K562 (cell line): ENCODE measurements around the gene ACBD3. TPM values are rescaled to one million over a fixed set of nuclear protein-coding genes. Genes with fewer than 3 reads are reported as not detected.

Source experiments
- ATAC-seq: fragments of 200-7000 bp; cut with Tn5 transposase; 3 replicates; pipeline ENCODE4 v1.9.1; 2020; ENCODE audit warnings: moderate library complexity
- BruUV-seq: library from RNA; stranded (reverse); fragments of 400-500 nt; replicated peaks from 2 replicates; lab custom pipeline; 2021; lab: Mats Ljungman, UMichigan
- CTCF ChIA-PET: fragments of 300-600 bp; formaldehyde crosslinking; extraction: SDS; loops from one replicate; lab custom pipeline; 2021; ENCODE audit warnings: low intra/inter-chr PET ratio; lab: Yijun Ruan, JAX
- POLR2A ChIA-PET: fragments of 300-600, 350-650 bp; sonication (Branson Sonifier 250); formaldehyde crosslinking; extraction: SDS; loops from one replicate; lab custom pipeline; 2021; ENCODE audit warnings: antibody characterized with exemption, inconsistent platforms; lab: Yijun Ruan, JAX
- DNase-seq, 4 experiments: peaks; one replicate each; pipeline versions ENCODE4 v3.0.0 to v3.0.0-alpha.2; 2011 to 2018; ENCODE audit warnings: low spot score in 3 of 4, mixed read lengths in 3 of 4; ENCODE audit errors: extremely low read depth in 1 of 4
- FAIRE-seq: peaks from 2 replicates; lab custom pipeline; 2011; peaks lifted over from hg19 to GRCh38; lab: Jason Lieb, UNC
- H2AFZ ChIP-seq: 2 replicates; pipeline ENCODE4 v1.6.0; 2011; ENCODE audit warnings: low read depth, low read length, control low read depth, inconsistent platforms
- H3K27ac ChIP-seq: fragments of 200-600 bp; 3 replicates; pipeline ENCODE4 v1.8.0; 2011; ENCODE audit warnings: low read depth, mild to moderate bottlenecking, control low read depth, inconsistent platforms, low read length, moderate library complexity, mixed read lengths; ENCODE audit errors: extremely low read depth
- H3K27me3 ChIP-seq, 2 experiments: fragments of 300-600 bp in 1 of 2; 2 replicates in 1 of 2; 3 replicates in 1 of 2; pipeline versions ENCODE4 v1.6.0 to v1.8.0; 2011; ENCODE audit warnings: inconsistent platforms in 2 of 2, low read length in 2 of 2, mild to moderate bottlenecking in 1 of 2, mixed read lengths in 1 of 2, moderate library complexity in 1 of 2; ENCODE audit not compliant: control insufficient read depth in 2 of 2, insufficient read depth in 2 of 2
- H3K36me3 ChIP-seq: fragments of 300-600 bp; 3 replicates; pipeline ENCODE4 v1.8.0; 2011; ENCODE audit warnings: mild to moderate bottlenecking, low read length, inconsistent platforms; ENCODE audit not compliant: control insufficient read depth, insufficient read depth
- H3K4me1 ChIP-seq, 2 experiments: fragments of 200-600 bp in 1 of 2; replicated peaks in 1 of 2; 2 replicates in 1 of 2; 3 replicates in 1 of 2; pipeline versions ENCODE4 v1.5.1 to v1.8.0; 2011; ENCODE audit warnings: inconsistent platforms in 2 of 2, low read length in 2 of 2, mild to moderate bottlenecking in 1 of 2, mixed read lengths in 1 of 2, moderate library complexity in 1 of 2; ENCODE audit not compliant: control insufficient read depth in 2 of 2, insufficient read depth in 2 of 2
- H3K4me2 ChIP-seq: 2 replicates; pipeline ENCODE4 v1.6.1; 2011; ENCODE audit warnings: low read length, control low read depth, inconsistent platforms, mixed read lengths; ENCODE audit not compliant: insufficient read depth
- H3K4me3 ChIP-seq: fragments of 200-600 bp; sonication (generic), shearing (Covaris generic); 2 replicates; pipeline ENCODE4 v1.5.1; 2016; ENCODE audit warnings: control low read depth, inconsistent platforms
- H3K79me2 ChIP-seq: fragments of 200-600 bp; 3 replicates; pipeline ENCODE4 v1.8.0; 2011; ENCODE audit warnings: low read length, inconsistent platforms; ENCODE audit not compliant: control insufficient read depth, insufficient read depth
- H3K9ac ChIP-seq, 2 experiments: 2 replicates each; pipeline versions ENCODE4 v1.6.0 to v1.6.1; 2011; ENCODE audit warnings: low read depth in 2 of 2, low read length in 2 of 2, control low read depth in 1 of 2, inconsistent platforms in 1 of 2, mild to moderate bottlenecking in 1 of 2, mixed read lengths in 1 of 2; ENCODE audit not compliant: insufficient read depth in 1 of 2
- H3K9me1 ChIP-seq: one replicate; pipeline ENCODE4 v1.6.0; 2011; ENCODE audit warnings: inconsistent platforms, mild to moderate bottlenecking, low read length, moderate library complexity; ENCODE audit not compliant: control insufficient read depth, insufficient read depth
- H3K9me3 ChIP-seq: replicated peaks from 2 replicates; pipeline ENCODE4 v1.5.1; 2011; ENCODE audit warnings: low read depth, low read length, inconsistent platforms; ENCODE audit not compliant: control insufficient read depth, insufficient read depth
- H4K20me1 ChIP-seq: replicated peaks from 2 replicates; pipeline ENCODE4 v1.6.1; 2011; ENCODE audit warnings: low read length, inconsistent platforms, mixed read lengths; ENCODE audit not compliant: control insufficient read depth, insufficient read depth
- MAZ ChIP-seq, 2 experiments: fragments of 450-650 bp in 1 of 2; sonication (generic) in 1 of 2; formaldehyde crosslinking; IDR thresholded peaks in 1 of 2; conservative IDR thresholded peaks in 1 of 2; 2 replicates each; pipeline versions ENCODE4 v1.4.0 to v1.5.0; 2020; ENCODE audit warnings: mild to moderate bottlenecking in 1 of 2, missing genetic modification reagents in 1 of 2
- SMARCC2 ChIP-seq: fragments of 450-650 bp; IDR thresholded peaks from 2 replicates; pipeline ENCODE4 v1.6.1; 2017; ENCODE audit warnings: antibody characterized with exemption, moderate library complexity, mild to moderate bottlenecking, low read depth
- ZEB2 ChIP-seq: fragments of 450-650 bp; IDR thresholded peaks from 2 replicates; pipeline ENCODE4 v1.6.1; 2016
- WGBS: fragments of 100-300 bp; shearing (Covaris generic); methylation state at CpG from one replicate; pipeline ENCODE4 v1.1.6; 2016; ENCODE audit warnings: low coverage, mixed read lengths; ENCODE audit not compliant: insufficient coverage; ENCODE audit errors: missing lambda C conversion rate; 5-methylcytosine and 5-hydroxymethylcytosine counted together
- in situ Hi-C: fragments of 300-500 bp; cut with MboI; formaldehyde crosslinking; loops from 4 replicates; pipeline ENCODE4 v1.15.0; 2018; ENCODE audit warnings: inconsistent platforms, mixed read lengths
- intact Hi-C: fragments of 100-400 bp; cut with micrococcal nuclease; formaldehyde crosslinking; loops from 2 replicates; pipeline ENCODE4 v1.14.2; 2022
- polyA plus RNA-seq, 8 experiments: library from polyadenylated mRNA; depleted of rRNA in 4 of 8; stranded (reverse) in 5 of 8; unstranded in 3 of 8; fragments of >200 nt; fragmentation: Nextera tagmentation in 2 of 8; fragmentation: Illumina TruSeq in 1 of 8; extraction: Ambion mirVana in 2 of 8; extraction: Trizol in 1 of 8; gene quantifications; 2 replicates each; pipeline versions ENCODE4 v1.2.1 to v1.2.3, GENCODE V29; 2011 to 2014; ENCODE audit warnings: inconsistent platforms in 1 of 8, missing spikeins in 1 of 8
- total RNA-seq, 7 experiments: library from RNA; depleted of rRNA in 6 of 7; stranded (reverse); fragments of >200 nt in 6 of 7; fragmentation: Illumina TruSeq in 2 of 7; extraction: Trizol in 2 of 7; gene quantifications; 2 replicates each; pipeline versions ENCODE4 v1.2.1 to v1.2.3, GENCODE V29; 2011 to 2021; ENCODE audit warnings: low replicate concordance in 1 of 7

ACBD3 gene
- total and polyA plus RNA-seq, 9 of the 15 experiments (the other 6 are each of a cell fraction or from before 2014, with no cell fraction given), result 11.1 to 36.7 (median 26.9) TPM

DNA sequence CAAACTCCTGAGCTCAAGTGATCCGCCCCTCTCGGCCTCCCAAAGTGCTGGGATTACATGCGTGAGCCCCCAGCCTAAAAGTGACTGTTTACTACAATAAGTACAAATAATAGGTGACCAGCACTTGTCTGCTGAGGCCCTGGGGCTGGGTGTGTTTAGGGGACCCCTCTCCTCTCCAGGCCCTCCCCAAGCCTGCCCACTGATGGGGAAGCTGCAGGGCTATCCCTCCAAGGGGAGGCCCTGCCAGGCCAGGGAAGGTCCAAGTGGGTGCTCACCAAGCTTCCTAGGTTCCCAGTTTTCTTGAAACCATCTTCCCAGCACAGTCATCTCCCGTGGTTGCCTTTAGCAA lies 63.4 kb downstream of the ACBD3 start:
- ChIA-PET POLR2A (interaction anchor here (0.8 to 1.6 kb wide), 8 partner anchors 9 to 260 kb away, joined by 3 to 8 read pairs (median 4); partner anchors contain the start of gene H3-3A), CTCF (interaction anchor here (3.4 to 3.5 kb wide), 2 partner anchors 58 to 648 kb away, joined by 28 to 56 read pairs; no protein-coding TSS in a partner anchor)
- no peak for FAIRE-seq
- in situ Hi-C loops (loop anchor here (5.0 to 10.0 kb wide), 2 partner anchors 136 to 648 kb away; no protein-coding TSS in a partner anchor), intact Hi-C loops (loop anchor here (5.0 to 10.0 kb wide), 3 partner anchors 146 to 482 kb away; partner anchors contain the start of gene TMEM63A)
- no peaks in the 10 kb centered on the region for H3K27me3 ChIP-seq
- no peak overlapping the region for H3K4me3 ChIP-seq
- WGBS, result 80% methylated on average over 4 of the region's 4 CpGs
- H3K27ac ChIP-seq, result no peak overlapping the region
- no peaks in the 10 kb centered on the region for H3K79me2 ChIP-seq
- peak in 1 of 4 experiments; percentile 16 for DNase-seq
- H3K9ac ChIP-seq, result peak overlapping the region in 1 of 2 experiments; percentile 38; a peak in 1 of 4 replicates
- no peak overlapping the region; the same call in 1 of the 2 replicates for H3K4me2 ChIP-seq
- no peaks in the 10 kb centered on the region for H3K9me1 ChIP-seq
- ATAC-seq, result no peak
- BruUV-seq, result no TSS peak
- H2AFZ ChIP-seq, result no peak overlapping the region
- no peak for TF ChIP-seq ZEB2
- TF ChIP-seq SMARCC2, result no peak
- no peak for TF ChIP-seq MAZ (CRISPR knock-in tag; conservative IDR thresholded peaks at IDR 0.05 in 1 of 2, IDR thresholded peaks at IDR 0.05 in 1 of 2)
- no peaks in the 10 kb centered on the region for H3K36me3 ChIP-seq
- peaks cover 10 to 40% of the 10 kb centered on the region in 2 experiments; a peak in 3 of 5 replicates for H3K4me1 ChIP-seq
- H4K20me1 ChIP-seq, result peaks cover 4% of the 10 kb centered on the region; the same call in 1 of the 2 replicates
- no peaks in the 10 kb centered on the region for H3K9me3 ChIP-seq
